HCT116 (cell line): ENCODE results near the gene AKAP13.

Source experiments
- CTCF ChIP-seq, 3 experiments: fragments of 200-600 bp in 1 of 3; sonication (generic) in 1 of 3; IDR thresholded peaks in 2 of 3; conservative IDR thresholded peaks in 1 of 3; 2 replicates each; pipeline ENCODE4 v1.5.1; 2012 to 2017; ENCODE audit warnings: low read depth in 2 of 3, low read length in 2 of 3, antibody characterized with exemption in 1 of 3, borderline replicate concordance in 1 of 3, control low read depth in 1 of 3, mild to moderate bottlenecking in 1 of 3, mixed read lengths in 1 of 3, mixed run types in 1 of 3, moderate library complexity in 1 of 3; ENCODE audit not compliant: insufficient read depth in 1 of 3
- EZH2 ChIP-seq: fragments of 200-600 bp; sonication (generic); IDR thresholded peaks from 2 replicates; pipeline ENCODE4 v1.6.1; 2017; ENCODE audit warnings: antibody characterized with exemption, mixed run types
- EZH2phosphoT487 ChIP-seq: fragments of 200-600 bp; IDR thresholded peaks from 2 replicates; pipeline ENCODE4 v1.6.1; 2018; ENCODE audit warnings: antibody characterized with exemption, borderline replicate concordance
- JUND ChIP-seq: IDR thresholded peaks from 2 replicates; pipeline ENCODE4 v1.6.1; 2012
- POLR2A ChIP-seq: IDR thresholded peaks from 2 replicates; pipeline ENCODE4 v1.7.0; 2011; ENCODE audit warnings: borderline replicate concordance; ENCODE audit not compliant: insufficient read depth, insufficient read length; ENCODE audit errors: extremely low read depth
- POLR2AphosphoS5 ChIP-seq: IDR thresholded peaks from 2 replicates; pipeline ENCODE4 v1.6.1; 2011; ENCODE audit warnings: mild to moderate bottlenecking, low read depth, low read length, moderate library complexity
- SIN3A ChIP-seq: IDR thresholded peaks from 2 replicates; pipeline ENCODE4 v1.6.1; 2012; ENCODE audit warnings: low read depth
- TCF7L2 ChIP-seq: IDR thresholded peaks from 2 replicates; pipeline ENCODE4 v1.7.0; 2011; ENCODE audit warnings: borderline replicate concordance, inconsistent platforms; ENCODE audit not compliant: insufficient read depth, insufficient read length; ENCODE audit errors: extremely low read depth
- YY1 ChIP-seq: IDR thresholded peaks from 2 replicates; pipeline ENCODE4 v1.6.1; 2011; ENCODE audit warnings: low read length, low read depth, moderate library complexity, mild to moderate bottlenecking; ENCODE audit not compliant: insufficient replicate concordance; ENCODE audit errors: extremely low read depth
- ZNF274 ChIP-seq: fragments of 200-500 bp; sonication (Bioruptor generic); IDR thresholded peaks from 2 replicates; pipeline ENCODE4 v1.6.1; 2014; ENCODE audit warnings: mild to moderate bottlenecking, low read depth, low read length, inconsistent platforms
- TF ChIP-seq, protein P1 (sequence below): IDR thresholded peaks from 2 replicates; pipeline ENCODE4 v1.6.1; 2012; ENCODE audit warnings: low read depth

DNA sequence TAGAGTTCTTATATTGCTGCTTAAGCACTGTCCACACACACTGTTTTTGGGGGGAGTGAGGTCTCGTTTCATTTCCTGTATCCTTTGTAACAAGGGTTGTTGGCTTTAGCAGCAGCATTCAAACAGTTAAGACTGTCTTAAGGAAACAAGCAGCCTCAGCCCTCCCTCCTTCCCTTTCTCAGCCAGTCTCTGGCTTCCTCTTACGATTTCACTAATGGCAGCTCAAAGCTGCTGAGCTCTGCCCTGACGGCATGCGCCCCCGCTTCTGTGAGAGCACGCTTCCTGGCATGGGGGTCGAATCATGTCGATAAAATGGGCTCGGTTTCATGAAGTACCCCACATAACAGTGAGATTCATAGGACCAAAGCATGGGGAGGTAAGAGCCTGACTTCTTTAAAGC lies 309.3 kb downstream of the AKAP13 start:
- TF ChIP-seq POLR2A (no peak), CTCF (IDR thresholded peaks at IDR 0.05 in 2 of 3, conservative IDR thresholded peaks at IDR 0.05 in 1 of 3; ENCODE audit: borderline replicate concordance in 1 of 3, insufficient read depth in 1 of 3, low read depth in 2 of 3, low read length in 2 of 3) (no peak), POLR2AphosphoS5 (no peak), SIN3A (no peak), TCF7L2 (no peak), YY1 (no peak), EZH2 (no peak), ZNF274 (no peak), EZH2phosphoT487 (no peak), JUND (no peak)
- TF ChIP-seq, protein P1, sequence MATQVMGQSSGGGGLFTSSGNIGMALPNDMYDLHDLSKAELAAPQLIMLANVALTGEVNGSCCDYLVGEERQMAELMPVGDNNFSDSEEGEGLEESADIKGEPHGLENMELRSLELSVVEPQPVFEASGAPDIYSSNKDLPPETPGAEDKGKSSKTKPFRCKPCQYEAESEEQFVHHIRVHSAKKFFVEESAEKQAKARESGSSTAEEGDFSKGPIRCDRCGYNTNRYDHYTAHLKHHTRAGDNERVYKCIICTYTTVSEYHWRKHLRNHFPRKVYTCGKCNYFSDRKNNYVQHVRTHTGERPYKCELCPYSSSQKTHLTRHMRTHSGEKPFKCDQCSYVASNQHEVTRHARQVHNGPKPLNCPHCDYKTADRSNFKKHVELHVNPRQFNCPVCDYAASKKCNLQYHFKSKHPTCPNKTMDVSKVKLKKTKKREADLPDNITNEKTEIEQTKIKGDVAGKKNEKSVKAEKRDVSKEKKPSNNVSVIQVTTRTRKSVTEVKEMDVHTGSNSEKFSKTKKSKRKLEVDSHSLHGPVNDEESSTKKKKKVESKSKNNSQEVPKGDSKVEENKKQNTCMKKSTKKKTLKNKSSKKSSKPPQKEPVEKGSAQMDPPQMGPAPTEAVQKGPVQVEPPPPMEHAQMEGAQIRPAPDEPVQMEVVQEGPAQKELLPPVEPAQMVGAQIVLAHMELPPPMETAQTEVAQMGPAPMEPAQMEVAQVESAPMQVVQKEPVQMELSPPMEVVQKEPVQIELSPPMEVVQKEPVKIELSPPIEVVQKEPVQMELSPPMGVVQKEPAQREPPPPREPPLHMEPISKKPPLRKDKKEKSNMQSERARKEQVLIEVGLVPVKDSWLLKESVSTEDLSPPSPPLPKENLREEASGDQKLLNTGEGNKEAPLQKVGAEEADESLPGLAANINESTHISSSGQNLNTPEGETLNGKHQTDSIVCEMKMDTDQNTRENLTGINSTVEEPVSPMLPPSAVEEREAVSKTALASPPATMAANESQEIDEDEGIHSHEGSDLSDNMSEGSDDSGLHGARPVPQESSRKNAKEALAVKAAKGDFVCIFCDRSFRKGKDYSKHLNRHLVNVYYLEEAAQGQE, result no peak
